Right renal cortex interstitium (tissue), 3 donors: Measurements from ENCODE around the gene MYH11. TPM values are rescaled to one million over a fixed set of nuclear protein-coding genes. Genes with fewer than 3 reads are reported as not detected.
"Not testable (repeated sequence)": the region's sequence is repeated elsewhere in the genome, so short reads cannot be mapped to it uniquely, and the experiment has no call there.

Experiments used
- DNase-seq, 3 donors: peaks; one replicate each; pipeline ENCODE4 v3.0.0-alpha.2; 2013; ENCODE audit warnings: low read depth in 3 of 3, low spot score in 2 of 3
- polyA plus RNA-seq, 3 donors: library from polyadenylated mRNA; unstranded; fragments of 120-200 nt; gene quantifications; one replicate each; pipeline ENCODE4 v1.2.1, GENCODE V29; 2013; ENCODE audit not compliant: insufficient read length in 3 of 3

The MYH11 gene
- polyA plus RNA-seq, 3 donors: 10.2 to 13.5 (median 11.1) TPM

- DNase-seq: no peak
Measured at GRCh38 chr16:15757630-15758251, 99.1 kb downstream of the MYH11 start.

- DNase-seq: no peak
Measured at GRCh38 chr16:15757077-15757386, 99.8 kb downstream of the MYH11 start.

- no peak for DNase-seq
Measured at GRCh38 chr16:15754821-15755534, 101.8 kb downstream of the MYH11 start.

- DNase-seq: no peak
Measured at GRCh38 chr16:15752717-15753488, 103.9 kb downstream of the MYH11 start.

GRCh38 chr16:15751940-15752339 is 104.9 kb downstream of the MYH11 start:
- no peak for DNase-seq

- no peak for DNase-seq
Measured at GRCh38 chr16:15749985-15750384, 106.8 kb downstream of the MYH11 start.

- DNase-seq: no peak
Measured at GRCh38 chr16:15749371-15749770, 107.5 kb downstream of the MYH11 start.

GRCh38 chr16:15748654-15749053 is 108.2 kb downstream of the MYH11 start:
- DNase-seq: no peak

- DNase-seq: no peak
Measured at GRCh38 chr16:15747937-15748336, 108.9 kb downstream of the MYH11 start.

GRCh38 chr16:15746332-15746731 is 110.5 kb downstream of the MYH11 start:
- DNase-seq: no peak

GRCh38 chr16:15743657-15744056 is 113.2 kb downstream of the MYH11 start:
- DNase-seq: no peak

GRCh38 chr16:15742716-15743115 is 114.1 kb downstream of the MYH11 start:
- DNase-seq: no peak

- no peak for DNase-seq
Measured at GRCh38 chr16:15741207-15741871, 115.5 kb downstream of the MYH11 start.

GRCh38 chr16:15739950-15740349 is 116.9 kb downstream of the MYH11 start:
- no peak for DNase-seq

- DNase-seq: no peak
Measured at GRCh38 chr16:15739464-15739863, 117.4 kb downstream of the MYH11 start.

GRCh38 chr16:15737140-15737644 is 119.6 kb downstream of the MYH11 start:
- no peak for DNase-seq

- DNase-seq: no peak
Measured at GRCh38 chr16:15736529-15736928, 120.3 kb downstream of the MYH11 start.

- DNase-seq: no peak
Measured at GRCh38 chr16:15735610-15736009, 121.2 kb downstream of the MYH11 start.

- no peak for DNase-seq
Measured at GRCh38 chr16:15732416-15732815, 124.4 kb downstream of the MYH11 start.

GRCh38 chr16:15729152-15729551 is 127.7 kb downstream of the MYH11 start:
- no peak for DNase-seq

- DNase-seq: not testable (repeated sequence)
Measured at GRCh38 chr16:15727697-15728096, 129.1 kb downstream of the MYH11 start.
